NB4 (cell line): Measurements from ENCODE around the gene USP28.

Experiments used
- POLR2A ChIP-seq: IDR thresholded peaks from 2 replicates; pipeline ENCODE4 v1.6.1; 2011; ENCODE audit warnings: mild to moderate bottlenecking; ENCODE audit not compliant: insufficient read length; ENCODE audit errors: extremely low read depth
- TF ChIP-seq, protein P1 (sequence below): IDR thresholded peaks from one replicate; pipeline ENCODE4 v1.5.1; 2012; ENCODE audit warnings: low read depth, low read length

DNA sequence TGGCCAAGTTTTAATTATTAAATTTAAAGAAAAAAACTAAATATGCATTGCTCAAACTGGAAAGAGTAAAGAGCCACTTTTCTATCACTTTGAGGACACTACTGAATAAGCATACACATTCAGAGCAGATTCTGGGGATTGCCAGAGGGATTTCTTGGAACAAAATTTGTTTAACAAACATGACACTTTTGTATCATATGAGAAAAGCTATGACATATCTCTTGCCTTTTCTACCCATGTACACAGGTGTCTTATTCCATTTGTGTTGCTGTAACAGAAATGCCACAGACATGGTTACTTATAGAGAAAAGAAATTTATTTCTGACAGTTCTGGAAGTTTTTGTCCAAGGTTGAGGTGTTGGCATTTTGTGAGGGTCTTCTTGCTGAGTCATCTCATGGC lies 13.5 kb upstream of the USP28 start:
- TF ChIP-seq, protein P1, sequence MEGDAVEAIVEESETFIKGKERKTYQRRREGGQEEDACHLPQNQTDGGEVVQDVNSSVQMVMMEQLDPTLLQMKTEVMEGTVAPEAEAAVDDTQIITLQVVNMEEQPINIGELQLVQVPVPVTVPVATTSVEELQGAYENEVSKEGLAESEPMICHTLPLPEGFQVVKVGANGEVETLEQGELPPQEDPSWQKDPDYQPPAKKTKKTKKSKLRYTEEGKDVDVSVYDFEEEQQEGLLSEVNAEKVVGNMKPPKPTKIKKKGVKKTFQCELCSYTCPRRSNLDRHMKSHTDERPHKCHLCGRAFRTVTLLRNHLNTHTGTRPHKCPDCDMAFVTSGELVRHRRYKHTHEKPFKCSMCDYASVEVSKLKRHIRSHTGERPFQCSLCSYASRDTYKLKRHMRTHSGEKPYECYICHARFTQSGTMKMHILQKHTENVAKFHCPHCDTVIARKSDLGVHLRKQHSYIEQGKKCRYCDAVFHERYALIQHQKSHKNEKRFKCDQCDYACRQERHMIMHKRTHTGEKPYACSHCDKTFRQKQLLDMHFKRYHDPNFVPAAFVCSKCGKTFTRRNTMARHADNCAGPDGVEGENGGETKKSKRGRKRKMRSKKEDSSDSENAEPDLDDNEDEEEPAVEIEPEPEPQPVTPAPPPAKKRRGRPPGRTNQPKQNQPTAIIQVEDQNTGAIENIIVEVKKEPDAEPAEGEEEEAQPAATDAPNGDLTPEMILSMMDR = no peak
- no peak for TF ChIP-seq POLR2A
